Large intestine (tissue), 3 donors: ENCODE measurements around the gene PLEKHM1. TPM values are rescaled to one million over a fixed set of nuclear protein-coding genes. Genes with fewer than 3 reads are reported as not detected.

Experiments used
- DNase-seq, 2 donors: peaks; one replicate each; pipeline versions ENCODE4 v3.0.0 to v3.0.0-alpha.2; 2013
- H3K27ac ChIP-seq: one replicate; pipeline ENCODE4 v1.5.1; 2013; ENCODE audit warnings: low read length
- H3K27me3 ChIP-seq: 2 replicates; pipeline ENCODE4 v1.6.1; 2013; ENCODE audit warnings: low read length; ENCODE audit not compliant: control insufficient read depth, insufficient read depth
- H3K36me3 ChIP-seq: 2 replicates; pipeline ENCODE4 v1.6.1; 2013; ENCODE audit warnings: low read length; ENCODE audit not compliant: control insufficient read depth, insufficient read depth
- H3K4me1 ChIP-seq: one replicate; pipeline ENCODE4 v1.6.1; 2013; ENCODE audit warnings: low read length; ENCODE audit not compliant: control insufficient read depth, insufficient read depth
- H3K4me3 ChIP-seq: one replicate; pipeline ENCODE4 v1.5.1; 2013; ENCODE audit warnings: low read length
- H3K9me3 ChIP-seq: one replicate; pipeline ENCODE4 v1.6.1; 2013; ENCODE audit warnings: mild to moderate bottlenecking, low read depth, low read length, moderate library complexity; ENCODE audit not compliant: control insufficient read depth
- WGBS: methylation state at CpG from one replicate; pipeline ENCODE4 v1.1.5; 2013; ENCODE audit warnings: low lambda C conversion rate; ENCODE audit not compliant: insufficient coverage; 5-methylcytosine and 5-hydroxymethylcytosine counted together
- polyA plus RNA-seq: library from polyadenylated mRNA; unstranded; fragments of 120-200 nt; gene quantifications from one replicate; pipeline ENCODE4 v1.2.1, GENCODE V29; 2013

The PLEKHM1 gene
- polyA plus RNA-seq, 1 donor = 16.3 TPM

- no peak for DNase-seq
- Histone ChIP-seq H3K27ac (peak overlapping the region; percentile 91), H3K27me3 (no peaks in the 10 kb centered on the region), H3K4me1 (peaks cover 91% of the 10 kb centered on the region), H3K9me3 (no peaks in the 10 kb centered on the region), H3K36me3 (peaks cover 27% of the 10 kb centered on the region), H3K4me3 (no peak overlapping the region)
- no CpG with 5 or more reads among the region's 24 CpGs for WGBS
Observed at GRCh38 chr17:45410144-45411091, 80.1 kb downstream of the PLEKHM1 start.

GRCh38 chr17:45409659-45410076, 80.9 kb downstream of the PLEKHM1 start:
- H3K4me1 ChIP-seq = peaks cover 89% of the 10 kb centered on the region
- no peaks in the 10 kb centered on the region for H3K27me3 ChIP-seq
- WGBS = no CpG with 5 or more reads among the region's 5 CpGs
- no peak overlapping the region for H3K4me3 ChIP-seq
- no peak for DNase-seq
- no peaks in the 10 kb centered on the region for H3K9me3 ChIP-seq
- peak overlapping the region; percentile 91 for H3K27ac ChIP-seq
- peaks cover 30% of the 10 kb centered on the region for H3K36me3 ChIP-seq

- no peak overlapping the region for H3K4me3 ChIP-seq
- WGBS = no CpG with 5 or more reads among the region's 11 CpGs
- no peaks in the 10 kb centered on the region for H3K27me3 ChIP-seq
- DNase-seq = no peak
- no peaks in the 10 kb centered on the region for H3K9me3 ChIP-seq
- H3K27ac ChIP-seq = peak overlapping the region; percentile 91
- H3K4me1 ChIP-seq = peaks cover 89% of the 10 kb centered on the region
- H3K36me3 ChIP-seq = peaks cover 36% of the 10 kb centered on the region
Observed at GRCh38 chr17:45408611-45409421, 81.7 kb downstream of the PLEKHM1 start.

- Histone ChIP-seq H3K4me3 (peak overlapping the region; percentile 57), H3K27ac (peak overlapping the region; percentile 91), H3K9me3 (no peaks in the 10 kb centered on the region), H3K36me3 (peaks cover 55% of the 10 kb centered on the region), H3K27me3 (no peaks in the 10 kb centered on the region), H3K4me1 (peaks cover 77% of the 10 kb centered on the region)
- 62% methylated on average over 3 of the region's 7 CpGs for WGBS
- peak in 1 of 2 donors; percentile 43 for DNase-seq
Observed at GRCh38 chr17:45406107-45406506, 84.4 kb downstream of the PLEKHM1 start.

- H3K36me3 ChIP-seq = peaks cover 61% of the 10 kb centered on the region
- peak; percentile 90 to 95 for DNase-seq
- no peaks in the 10 kb centered on the region for H3K27me3 ChIP-seq
- WGBS = no CpG with 5 or more reads among the region's 48 CpGs
- peak overlapping the region; percentile 91 for H3K27ac ChIP-seq
- no peaks in the 10 kb centered on the region for H3K9me3 ChIP-seq
- H3K4me1 ChIP-seq = peaks cover 71% of the 10 kb centered on the region
- peak overlapping the region; percentile 57 for H3K4me3 ChIP-seq
Observed at GRCh38 chr17:45405250-45406086, 85.1 kb downstream of the PLEKHM1 start.

GRCh38 chr17:45404870-45405249, 85.7 kb downstream of the PLEKHM1 start:
- H3K27me3 ChIP-seq = no peaks in the 10 kb centered on the region
- H3K4me3 ChIP-seq = no peak overlapping the region
- peaks cover 67% of the 10 kb centered on the region for H3K36me3 ChIP-seq
- H3K4me1 ChIP-seq = peaks cover 65% of the 10 kb centered on the region
- no CpG with 5 or more reads among the region's 14 CpGs for WGBS
- no peak for DNase-seq
- H3K27ac ChIP-seq = peak overlapping the region; percentile 75
- H3K9me3 ChIP-seq = no peaks in the 10 kb centered on the region

- no CpG with 5 or more reads among the region's 10 CpGs for WGBS
- no peaks in the 10 kb centered on the region for H3K9me3 ChIP-seq
- H3K27me3 ChIP-seq = no peaks in the 10 kb centered on the region
- no peak overlapping the region for H3K4me3 ChIP-seq
- peaks cover 56% of the 10 kb centered on the region for H3K4me1 ChIP-seq
- peaks cover 68% of the 10 kb centered on the region for H3K36me3 ChIP-seq
- DNase-seq = no peak
- peak overlapping the region; percentile 75 for H3K27ac ChIP-seq
Observed at GRCh38 chr17:45403906-45404490, 86.5 kb downstream of the PLEKHM1 start.

GRCh38 chr17:45402916-45403315, 87.6 kb downstream of the PLEKHM1 start:
- no CpG with 5 or more reads among the region's 1 CpG for WGBS
- Histone ChIP-seq H3K36me3 (peaks cover 66% of the 10 kb centered on the region), H3K27ac (peak overlapping the region; percentile 12), H3K4me1 (peaks cover 45% of the 10 kb centered on the region), H3K4me3 (no peak overlapping the region), H3K9me3 (no peaks in the 10 kb centered on the region), H3K27me3 (no peaks in the 10 kb centered on the region)
- DNase-seq = no peak

GRCh38 chr17:45398800-45399199, 91.7 kb downstream of the PLEKHM1 start:
- no CpG with 5 or more reads among the region's 5 CpGs for WGBS
- no peaks in the 10 kb centered on the region for H3K27me3 ChIP-seq
- H3K36me3 ChIP-seq = peaks cover 88% of the 10 kb centered on the region
- peaks cover 6% of the 10 kb centered on the region for H3K9me3 ChIP-seq
- DNase-seq = no peak
- H3K4me1 ChIP-seq = peaks cover 23% of the 10 kb centered on the region
- H3K27ac ChIP-seq = no peak overlapping the region
- no peak overlapping the region for H3K4me3 ChIP-seq
